ENCODE results near the gene ANGPTL7. TPM values are rescaled to one million over a fixed set of nuclear protein-coding genes. Genes with fewer than 3 reads are reported as not detected.
A peak's percentile ranks its signal among the peaks of the same experiment; 100 is the strongest.
"Not testable (repeated sequence)": the region's sequence is repeated elsewhere in the genome, so short reads cannot be mapped to it uniquely, and the experiment has no call there.

Gene ANGPTL7
- 1.0 TPM for total RNA-seq
- long read RNA-seq, transcript ANGPTL7-201 (5 exons, 2,238 nt), result major isoform, 6 of 6 reads
- long read RNA-seq, partial matches to known transcripts, result 0 of 6 reads
- long read RNA-seq, other reads (novel, unspliced or antisense), result 0 of 6 reads

- DNase-seq, result no peak
- intact Hi-C loops (cut with micrococcal nuclease), result no loop called here
- ATAC-seq, result peak; percentile 67
Measured at GRCh38 chr1:11188858-11189451, at the start of gene ANGPTL7. Gene ANGPTL7 (plus strand): TSS chr1:11189355. CDS start chr1:11189580, 225 bp downstream.

GRCh38 chr1:11142618-11143391, 46.4 kb upstream of the ANGPTL7 start:
- ATAC-seq (peak; percentile 24), DNase-seq (no peak)
- intact Hi-C loops (cut with micrococcal nuclease), result no loop called here

- DNase-seq, result no peak
- intact Hi-C loops (cut with micrococcal nuclease), result no loop called here
- no peak for ATAC-seq
Measured at GRCh38 chr1:11143401-11143800, 45.8 kb upstream of the ANGPTL7 start.

GRCh38 chr1:11143907-11144306, 45.2 kb upstream of the ANGPTL7 start:
- no peak for DNase-seq
- intact Hi-C loops (cut with micrococcal nuclease), result no loop called here
- peak; percentile 84 for ATAC-seq

- intact Hi-C loops (cut with micrococcal nuclease), result no loop called here
- DNase-seq (no peak), ATAC-seq (peak; percentile 41)
Measured at GRCh38 chr1:11144570-11145256, 44.4 kb upstream of the ANGPTL7 start.

- DNase-seq (no peak), ATAC-seq (no peak)
- intact Hi-C loops (cut with micrococcal nuclease), result no loop called here
Measured at GRCh38 chr1:11145741-11146140, 43.4 kb upstream of the ANGPTL7 start.

GRCh38 chr1:11147197-11147770, 41.9 kb upstream of the ANGPTL7 start:
- DNase-seq (no peak), ATAC-seq (no peak)
- intact Hi-C loops (cut with micrococcal nuclease), result no loop called here

GRCh38 chr1:11150326-11150725, 38.8 kb upstream of the ANGPTL7 start:
- DNase-seq (no peak), ATAC-seq (peak; percentile 49)
- intact Hi-C loops (cut with micrococcal nuclease), result no loop called here

GRCh38 chr1:11151114-11151513, 38.0 kb upstream of the ANGPTL7 start:
- DNase-seq (no peak), ATAC-seq (no peak)
- intact Hi-C loops (cut with micrococcal nuclease), result no loop called here

- DNase-seq (peak; percentile 57), ATAC-seq (peak; percentile 87)
- intact Hi-C loops (cut with micrococcal nuclease), result no loop called here
Measured at GRCh38 chr1:11151826-11152612, 37.1 kb upstream of the ANGPTL7 start.

GRCh38 chr1:11152755-11153154, 36.4 kb upstream of the ANGPTL7 start:
- intact Hi-C loops (cut with micrococcal nuclease), result no loop called here
- DNase-seq, result no peak
- ATAC-seq, result no peak

GRCh38 chr1:11153184-11153583, 36.0 kb upstream of the ANGPTL7 start:
- no peak for ATAC-seq
- intact Hi-C loops (cut with micrococcal nuclease), result no loop called here
- no peak for DNase-seq

- ATAC-seq (no peak), DNase-seq (no peak)
- intact Hi-C loops (cut with micrococcal nuclease), result no loop called here
Measured at GRCh38 chr1:11156441-11156840, 32.7 kb upstream of the ANGPTL7 start.

GRCh38 chr1:11156963-11157362, 32.2 kb upstream of the ANGPTL7 start:
- intact Hi-C loops (cut with micrococcal nuclease), result no loop called here
- DNase-seq (no peak), ATAC-seq (no peak)

GRCh38 chr1:11157394-11157793, 31.8 kb upstream of the ANGPTL7 start:
- no peak for DNase-seq
- peak; percentile 60 for ATAC-seq
- intact Hi-C loops (cut with micrococcal nuclease), result no loop called here

- DNase-seq (peak; percentile 50), ATAC-seq (peak; percentile 95)
- intact Hi-C loops (cut with micrococcal nuclease), result no loop called here
Measured at GRCh38 chr1:11157867-11158266, 31.3 kb upstream of the ANGPTL7 start.

- peak; percentile 9 for ATAC-seq
- DNase-seq, result no peak
- intact Hi-C loops (cut with micrococcal nuclease), result no loop called here
Measured at GRCh38 chr1:11158291-11158690, 30.9 kb upstream of the ANGPTL7 start.

GRCh38 chr1:11158720-11159321, 30.3 kb upstream of the ANGPTL7 start:
- peak; percentile 12 for ATAC-seq
- intact Hi-C loops (cut with micrococcal nuclease), result no loop called here
- DNase-seq, result no peak

- ATAC-seq; intact Hi-C loops (cut with micrococcal nuclease); DNase-seq: not testable (repeated sequence)
Measured at GRCh38 chr1:11162752-11163151, 26.4 kb upstream of the ANGPTL7 start.
